Measurements from ENCODE around the gene ATP1B4.

GRCh38 chrX:120350450-120351138 is 11.3 kb upstream of the ATP1B4 start:
- TF ChIP-seq, protein P1, sequence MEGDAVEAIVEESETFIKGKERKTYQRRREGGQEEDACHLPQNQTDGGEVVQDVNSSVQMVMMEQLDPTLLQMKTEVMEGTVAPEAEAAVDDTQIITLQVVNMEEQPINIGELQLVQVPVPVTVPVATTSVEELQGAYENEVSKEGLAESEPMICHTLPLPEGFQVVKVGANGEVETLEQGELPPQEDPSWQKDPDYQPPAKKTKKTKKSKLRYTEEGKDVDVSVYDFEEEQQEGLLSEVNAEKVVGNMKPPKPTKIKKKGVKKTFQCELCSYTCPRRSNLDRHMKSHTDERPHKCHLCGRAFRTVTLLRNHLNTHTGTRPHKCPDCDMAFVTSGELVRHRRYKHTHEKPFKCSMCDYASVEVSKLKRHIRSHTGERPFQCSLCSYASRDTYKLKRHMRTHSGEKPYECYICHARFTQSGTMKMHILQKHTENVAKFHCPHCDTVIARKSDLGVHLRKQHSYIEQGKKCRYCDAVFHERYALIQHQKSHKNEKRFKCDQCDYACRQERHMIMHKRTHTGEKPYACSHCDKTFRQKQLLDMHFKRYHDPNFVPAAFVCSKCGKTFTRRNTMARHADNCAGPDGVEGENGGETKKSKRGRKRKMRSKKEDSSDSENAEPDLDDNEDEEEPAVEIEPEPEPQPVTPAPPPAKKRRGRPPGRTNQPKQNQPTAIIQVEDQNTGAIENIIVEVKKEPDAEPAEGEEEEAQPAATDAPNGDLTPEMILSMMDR (IDR thresholded peaks at IDR 0.05 in 4 of 5, conservative IDR thresholded peaks at IDR 0.05 in 1 of 5), result no peak
- TF ChIP-seq POLR2A (IDR thresholded peaks at IDR 0.05), result no peak

Data from gastrocnemius medialis (tissue), 4 donors.